Measurements from ENCODE around the gene ARPC1A. TPM values are rescaled to one million over a fixed set of nuclear protein-coding genes. Genes with fewer than 3 reads are reported as not detected.
"Not testable (repeated sequence)": the region's sequence is repeated elsewhere in the genome, so short reads cannot be mapped to it uniquely, and the experiment has no call there.

The ARPC1A gene
- total RNA-seq, 3 donors from 2014 or later, result 81.5 to 85.5 (median 81.9) TPM

DNA sequence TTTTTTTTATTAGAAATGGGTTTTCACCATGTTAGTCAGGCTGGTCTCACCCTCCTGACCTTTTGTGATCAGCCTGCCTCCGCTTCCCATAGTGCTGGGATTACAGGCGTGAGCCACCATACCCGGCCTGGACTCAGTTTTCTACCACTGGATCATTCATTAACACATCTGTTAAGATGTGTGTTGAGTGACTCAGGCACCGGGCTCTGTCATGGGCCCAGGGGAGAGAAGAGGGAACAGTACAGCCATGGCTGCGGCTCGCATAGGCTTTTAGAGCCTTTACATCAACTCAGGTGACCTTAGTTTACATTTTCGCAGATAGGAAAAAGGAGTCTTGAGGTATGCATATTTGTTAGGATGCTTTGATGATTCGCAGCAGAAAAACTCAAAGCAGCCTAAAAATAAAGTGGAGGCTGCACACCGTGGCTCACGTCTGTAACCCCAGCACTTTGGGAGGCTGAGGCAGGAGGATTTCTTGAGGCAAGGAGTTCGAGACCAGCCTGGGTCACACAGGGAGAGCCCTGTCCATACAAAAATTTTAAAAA, 45.8 kb downstream of the ARPC1A start:
- H3K36me3 Mint-ChIP-seq (ENCODE audit: insufficient read depth), result peaks cover 3% of the 10 kb centered on the region
- no peaks in the 10 kb centered on the region for H3K27me3 Mint-ChIP-seq (ENCODE audit: low read depth)

DNA sequence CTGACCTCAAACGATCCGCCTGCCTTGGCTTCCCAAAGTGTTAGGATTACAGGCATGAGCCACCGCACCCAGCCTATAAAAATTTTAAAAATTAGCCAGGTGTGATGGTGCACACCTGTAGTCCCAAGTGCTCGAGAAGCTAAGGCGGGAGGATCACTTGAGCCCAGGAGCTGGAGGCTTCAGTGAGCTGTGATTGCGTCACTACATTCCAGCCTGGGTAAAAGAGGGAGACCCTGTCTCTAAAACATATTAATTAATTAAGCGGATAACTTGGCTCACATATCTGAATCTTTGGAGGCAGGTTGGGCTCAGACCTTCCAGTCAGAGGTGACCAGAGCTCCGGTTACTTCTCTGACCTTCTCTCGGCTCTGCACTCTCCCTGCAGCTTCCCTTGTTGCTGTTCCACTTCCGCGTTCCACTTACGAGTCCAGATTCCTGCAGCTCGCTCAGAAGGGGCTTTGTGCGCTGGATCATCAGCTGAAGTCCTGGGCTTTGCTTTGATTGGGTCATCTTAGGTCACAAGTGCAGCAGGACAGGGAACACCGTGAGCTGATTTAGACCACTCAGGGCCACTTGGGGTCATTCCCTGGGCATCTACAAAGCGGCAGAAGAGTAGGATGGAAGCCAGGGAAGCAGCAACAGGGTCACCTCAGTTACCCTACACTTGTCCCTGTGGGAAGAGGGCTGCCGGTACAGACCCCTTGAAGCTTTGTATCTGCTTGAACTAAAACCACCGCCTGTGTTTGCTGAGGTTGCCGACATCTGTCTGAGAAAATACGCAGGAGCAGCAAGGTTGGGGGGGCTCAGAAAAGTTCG, 46.8 kb downstream of the ARPC1A start:
- DNase-seq, result no peak
- H3K4me3 Mint-ChIP-seq, result peak overlapping the region; percentile 82
- H3K36me3 Mint-ChIP-seq (ENCODE audit: insufficient read depth), result no peaks in the 10 kb centered on the region
- no peak for ATAC-seq
- H3K4me1 Mint-ChIP-seq (ENCODE audit: low read depth), result peaks cover 16% of the 10 kb centered on the region
- H3K27me3 Mint-ChIP-seq (ENCODE audit: low read depth), result no peaks in the 10 kb centered on the region
- no peaks in the 10 kb centered on the region for H3K9me3 Mint-ChIP-seq

More for the DNA sequence above, 45.8 kb downstream of the ARPC1A start:
- DNase-seq (no peak), ATAC-seq (no peak)
- no peaks in the 10 kb centered on the region for H3K9me3 Mint-ChIP-seq
- H3K4me3 Mint-ChIP-seq, result no peak overlapping the region
- H3K4me1 Mint-ChIP-seq (ENCODE audit: low read depth), result peaks cover 11% of the 10 kb centered on the region

DNA sequence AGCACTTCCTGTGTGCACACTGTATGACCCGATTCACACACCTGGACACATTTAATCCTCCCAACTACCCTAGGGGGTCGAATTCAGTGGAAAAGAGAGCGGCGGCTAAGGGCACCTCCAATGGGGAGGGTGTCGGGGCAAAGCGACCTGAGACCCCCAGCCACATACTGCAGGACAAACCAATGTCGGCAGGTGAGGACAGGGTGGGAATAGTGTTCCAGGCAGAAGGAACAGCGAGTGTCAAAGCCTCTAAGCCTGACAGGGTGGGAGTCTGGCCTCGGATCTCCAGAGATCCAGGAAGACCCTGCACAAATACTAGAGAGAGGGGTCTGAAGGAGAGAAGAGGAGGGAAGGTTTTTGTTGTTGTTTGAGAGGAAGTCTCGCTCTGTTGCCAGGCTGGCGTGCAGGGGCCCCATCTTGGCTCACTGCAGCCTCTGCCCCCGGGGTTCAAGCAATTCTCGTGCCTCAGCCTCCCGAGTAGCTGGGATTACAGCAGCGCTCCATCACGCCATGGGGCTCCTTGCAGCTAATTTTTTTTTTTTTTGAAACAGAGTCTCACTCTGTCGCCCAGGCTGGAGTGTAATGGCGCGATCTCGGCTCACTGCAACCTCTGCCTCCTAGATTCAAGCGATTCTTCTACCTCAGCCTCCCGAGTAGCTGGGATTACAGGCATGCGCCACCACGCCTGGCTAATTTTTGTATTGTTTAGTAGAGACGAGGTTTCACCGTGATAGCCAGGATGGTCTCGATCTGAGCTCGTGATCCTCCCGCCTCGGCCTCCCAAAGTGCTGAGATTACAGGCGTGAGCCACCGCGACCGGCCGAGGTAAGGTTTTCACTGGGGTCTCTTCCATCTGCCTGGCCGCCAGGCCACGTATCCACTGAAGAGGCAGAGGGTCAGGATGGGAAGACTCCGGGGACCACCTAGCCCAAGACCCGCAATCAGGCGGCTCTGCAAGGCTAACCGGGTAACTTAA, 47.7 kb downstream of the ARPC1A start:
- no peaks in the 10 kb centered on the region for H3K9me3 Mint-ChIP-seq
- DNase-seq, result no peak
- no peak for ATAC-seq
- H3K27me3 Mint-ChIP-seq (ENCODE audit: low read depth), result no peaks in the 10 kb centered on the region
- peaks cover 3% of the 10 kb centered on the region for H3K36me3 Mint-ChIP-seq (ENCODE audit: insufficient read depth)
- H3K4me1 Mint-ChIP-seq (ENCODE audit: low read depth), result peaks cover 22% of the 10 kb centered on the region
- peak overlapping the region; percentile 82 for H3K4me3 Mint-ChIP-seq

DNA sequence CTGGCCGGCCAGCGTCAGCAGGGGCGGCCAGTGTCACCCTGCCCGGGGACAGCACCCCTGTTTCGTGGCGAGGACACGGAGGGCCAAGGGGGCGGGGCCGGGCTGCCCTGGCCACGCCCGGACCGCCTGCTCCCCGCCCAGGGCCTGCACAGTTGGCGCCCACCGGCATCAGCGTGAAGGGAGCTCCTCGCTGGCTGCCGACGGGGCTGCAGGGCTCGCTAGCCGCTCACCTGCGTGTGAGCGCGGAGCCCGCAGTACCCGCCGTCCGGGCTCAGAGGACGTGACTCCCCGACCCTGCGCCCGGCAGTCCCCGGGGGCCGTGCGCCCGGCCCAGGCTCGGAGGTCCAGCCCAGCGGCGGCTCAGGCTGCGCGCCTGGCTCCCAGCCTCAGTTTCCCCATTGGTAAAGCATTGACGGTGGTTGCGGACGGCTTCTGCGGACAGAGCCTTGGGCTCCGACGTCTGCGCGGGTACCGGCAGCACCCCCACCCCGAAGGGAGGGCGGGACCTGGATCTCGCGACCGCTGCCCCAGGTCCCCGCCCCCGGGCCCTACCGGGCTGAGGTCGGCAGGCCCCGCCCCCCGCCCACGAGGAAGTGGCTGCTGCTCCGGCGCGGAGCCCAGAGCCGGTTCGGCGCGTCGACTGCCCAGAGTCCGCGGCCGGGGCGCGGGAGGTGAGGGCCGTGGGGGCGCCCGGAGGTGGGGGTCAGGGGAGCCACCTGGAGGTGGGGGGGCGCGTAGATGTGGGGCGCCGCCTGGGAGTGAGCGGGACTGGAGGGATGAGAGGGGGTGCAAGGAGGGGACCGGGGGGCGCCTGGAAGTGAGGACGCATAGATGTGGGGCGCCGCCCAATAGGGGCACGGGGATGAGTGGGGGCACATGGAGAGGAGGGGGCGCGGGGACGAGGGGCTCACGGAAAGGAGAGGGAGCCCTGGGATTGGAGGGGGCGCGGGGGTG, 48.7 kb downstream of the ARPC1A start, which contains the start of gene ARPC1B:
Gene ARPC1B, plus strand, starts transcription at position 620 of the 954 bp plus-strand sequence. CDS start 10,985 bp downstream, outside the sequence.
- peak; percentile 82 for DNase-seq
- H3K4me3 Mint-ChIP-seq, result peak within 1 kb of the TSS; percentile 82
- H3K4me1 Mint-ChIP-seq (ENCODE audit: low read depth), result peaks cover 29% of the 10 kb centered on the region
- no peaks in the 10 kb centered on the region for H3K9me3 Mint-ChIP-seq
- peak; percentile 80 to 84 for ATAC-seq
- no peaks in the 10 kb centered on the region for H3K27me3 Mint-ChIP-seq (ENCODE audit: low read depth)
- H3K36me3 Mint-ChIP-seq (ENCODE audit: insufficient read depth), result peaks cover 7% of the 10 kb centered on the region

DNA sequence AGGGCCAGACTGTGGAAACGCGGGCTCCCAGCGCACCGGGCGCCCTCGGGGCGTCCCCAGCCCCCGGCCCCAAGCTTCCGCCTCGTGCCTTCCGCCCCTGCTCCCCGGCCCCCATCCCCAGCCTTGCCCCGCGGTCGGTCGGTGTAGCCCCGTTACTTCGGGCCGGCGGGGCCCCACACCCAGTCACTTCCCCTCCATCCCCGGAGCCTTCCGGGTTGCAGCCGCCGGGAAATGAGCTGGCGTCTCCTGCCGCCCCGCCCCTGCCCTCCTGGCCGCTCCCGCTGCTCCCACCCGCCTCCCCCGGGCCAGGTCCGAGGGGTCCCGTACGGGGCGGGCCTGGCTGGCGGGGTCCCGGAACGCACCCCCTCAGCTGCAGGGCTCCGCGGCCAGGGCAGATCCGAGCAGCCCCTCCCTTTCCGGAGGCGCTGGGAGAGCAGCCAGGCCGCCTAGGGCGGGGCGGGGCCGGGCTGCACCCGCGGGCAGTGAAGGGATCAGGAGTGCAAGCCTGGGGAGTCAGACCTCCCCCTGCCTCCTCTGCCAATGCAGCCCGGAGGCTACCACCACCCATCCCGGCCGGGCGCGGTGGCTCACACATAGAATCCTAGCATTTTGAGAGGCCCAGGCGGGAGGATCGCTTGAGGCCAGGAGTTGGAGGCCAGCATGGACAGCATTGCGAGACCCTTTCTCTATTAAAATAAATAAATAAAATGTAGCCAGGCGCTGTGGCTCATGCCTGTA, 49.5 kb downstream of the ARPC1A start:
- Mint-ChIP-seq H3K4me1 (ENCODE audit: low read depth) (peaks cover 38% of the 10 kb centered on the region), H3K4me3 (peak overlapping the region; percentile 78), H3K27me3 (ENCODE audit: low read depth) (no peaks in the 10 kb centered on the region), H3K9me3 (no peaks in the 10 kb centered on the region), H3K36me3 (ENCODE audit: insufficient read depth) (peaks cover 7% of the 10 kb centered on the region)
- ATAC-seq, result peak; percentile 53 to 55
- peak; percentile 44 for DNase-seq

DNA sequence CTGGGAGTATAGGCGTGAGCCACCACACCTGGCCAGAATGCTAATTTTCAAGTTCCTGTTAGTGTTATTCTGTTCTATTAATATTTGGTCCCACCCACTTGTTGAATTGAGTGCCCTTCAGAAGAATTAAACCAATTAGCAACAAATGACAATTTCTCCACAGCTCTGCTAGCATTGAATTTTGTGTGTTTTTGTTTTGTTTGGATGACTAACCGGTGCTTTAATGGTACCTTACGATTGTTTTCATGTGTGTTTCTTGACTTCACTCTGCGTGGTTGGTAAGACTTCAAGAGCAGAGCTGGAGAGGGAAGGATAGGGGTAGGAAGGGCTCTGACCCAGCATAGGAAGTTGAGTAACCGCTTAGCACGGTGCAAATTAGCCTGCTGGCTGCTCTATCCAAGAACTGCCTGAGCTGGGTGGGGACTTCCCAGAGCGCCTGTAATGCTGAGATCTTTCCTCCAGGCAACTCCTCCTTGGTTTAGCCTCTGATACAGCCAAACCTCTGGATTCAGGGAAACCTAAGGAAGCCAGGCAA, 53.4 kb downstream of the ARPC1A start:
- H3K4me3 Mint-ChIP-seq, result peak overlapping the region; percentile 77
- peak; percentile 11 to 13 for ATAC-seq
- H3K27me3 Mint-ChIP-seq (ENCODE audit: low read depth), result no peaks in the 10 kb centered on the region
- peaks cover 12% of the 10 kb centered on the region for H3K36me3 Mint-ChIP-seq (ENCODE audit: insufficient read depth)
- peaks cover 58% of the 10 kb centered on the region for H3K4me1 Mint-ChIP-seq (ENCODE audit: low read depth)
- no peaks in the 10 kb centered on the region for H3K9me3 Mint-ChIP-seq
- DNase-seq, result peak; percentile 44

DNA sequence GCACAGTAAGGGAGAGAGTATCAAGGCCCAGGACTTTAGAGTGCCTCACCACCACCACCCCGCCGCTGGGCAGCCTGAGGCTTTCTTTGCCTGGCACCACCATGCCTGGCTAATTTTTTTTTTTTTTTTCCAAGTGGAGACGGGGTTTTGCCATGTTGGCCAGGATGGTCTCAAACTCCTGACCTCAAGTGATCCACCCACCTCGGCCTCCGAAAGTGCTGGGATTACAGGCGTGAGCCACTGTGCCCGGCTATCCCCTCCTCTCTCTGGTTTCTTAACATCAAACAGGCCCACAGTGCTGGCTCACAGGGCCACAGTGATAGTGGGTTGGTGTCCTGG, 54.0 kb downstream of the ARPC1A start:
- not testable (repeated sequence) for H3K27me3 Mint-ChIP-seq (ENCODE audit: low read depth); DNase-seq; H3K9me3 Mint-ChIP-seq
- Mint-ChIP-seq H3K4me1 (ENCODE audit: low read depth) (peaks cover 63% of the 10 kb centered on the region), H3K36me3 (ENCODE audit: insufficient read depth) (peaks cover 12% of the 10 kb centered on the region), H3K4me3 (peak overlapping the region; percentile 77)
- peak in 1 of 2 donors; percentile 3 for ATAC-seq

DNA sequence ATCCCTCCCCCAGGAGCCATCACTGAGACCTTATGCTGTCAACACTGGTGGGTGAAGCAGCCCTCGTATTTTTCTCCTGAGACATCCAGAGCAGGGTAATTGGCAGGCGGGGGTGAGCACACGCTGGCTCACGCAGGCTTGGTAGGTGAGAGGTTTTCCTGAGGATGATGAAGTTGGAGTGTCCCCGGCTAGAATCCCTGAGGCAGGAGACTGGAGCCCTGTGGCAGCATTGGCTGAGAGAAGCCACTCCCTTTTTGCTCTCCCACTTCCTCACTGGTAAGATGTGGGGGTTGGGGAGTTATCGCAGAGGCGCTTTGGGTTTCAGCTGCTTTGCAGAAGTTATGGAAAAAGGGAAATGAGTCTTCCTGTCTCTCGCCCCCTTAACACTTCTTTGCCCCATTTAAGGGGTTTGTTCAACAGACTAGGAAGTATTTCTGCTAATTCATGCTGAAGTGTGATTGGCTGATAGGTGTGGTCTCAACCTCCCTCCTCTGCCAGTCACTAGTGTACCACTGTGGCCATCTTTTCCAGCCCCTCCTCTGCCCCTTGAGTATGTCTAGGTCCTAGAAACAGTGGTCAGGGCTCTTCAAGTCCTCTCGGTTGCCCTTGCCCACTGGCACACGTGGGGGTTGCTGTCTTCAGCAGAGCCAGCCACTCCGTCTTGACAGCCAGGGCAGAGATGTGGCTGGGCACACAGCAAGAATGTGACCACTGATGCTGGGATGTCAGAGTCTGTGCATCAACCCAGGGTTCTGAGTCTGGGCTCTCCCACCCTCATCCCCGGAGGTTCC, 54.5 kb downstream of the ARPC1A start:
- no peaks in the 10 kb centered on the region for H3K27me3 Mint-ChIP-seq (ENCODE audit: low read depth)
- H3K4me1 Mint-ChIP-seq (ENCODE audit: low read depth), result peaks cover 63% of the 10 kb centered on the region
- no peaks in the 10 kb centered on the region for H3K9me3 Mint-ChIP-seq
- ATAC-seq, result peak; percentile 20 to 23
- peaks cover 12% of the 10 kb centered on the region for H3K36me3 Mint-ChIP-seq (ENCODE audit: insufficient read depth)
- peak overlapping the region; percentile 77 for H3K4me3 Mint-ChIP-seq
- DNase-seq, result peak; percentile 13

DNA sequence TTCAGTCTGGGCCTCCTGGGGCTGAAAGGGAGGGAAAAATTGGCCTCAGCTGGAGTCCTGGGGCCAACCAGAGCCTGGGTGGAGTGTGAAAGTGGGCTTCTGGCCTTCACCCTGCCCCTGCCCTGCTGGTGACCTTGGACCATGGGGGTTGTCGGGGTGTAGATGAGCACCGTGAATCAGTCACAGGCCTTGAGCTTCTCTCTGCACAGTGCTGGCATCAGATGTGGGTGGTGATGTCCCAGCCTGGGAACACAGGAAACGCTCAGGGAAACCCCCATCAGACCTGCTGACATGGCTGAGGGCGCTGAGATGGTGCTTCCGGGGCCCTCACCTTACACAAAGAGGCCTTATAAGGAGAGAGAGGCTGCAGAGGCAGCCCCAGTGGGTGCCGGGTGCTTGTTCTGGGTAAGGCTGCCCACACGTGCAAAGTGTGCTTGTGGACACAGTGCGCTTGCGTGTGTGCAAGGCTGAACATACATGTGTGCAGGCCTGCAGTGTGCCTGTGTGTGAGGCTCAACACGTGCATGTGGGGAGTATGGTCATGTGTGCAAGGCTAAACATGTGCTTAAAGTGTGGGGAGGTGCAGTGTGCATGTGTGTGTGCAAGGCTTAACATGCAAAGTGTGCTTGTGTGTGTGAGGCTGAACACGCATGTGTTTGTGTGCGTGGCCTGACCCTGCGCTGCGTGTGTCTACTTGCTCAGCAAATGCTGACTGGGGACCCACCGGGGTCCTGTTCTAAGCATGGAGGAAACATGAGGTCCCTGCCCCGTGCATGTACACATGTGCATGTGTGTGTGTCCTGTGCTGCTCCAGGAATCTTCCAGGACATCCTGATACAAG, 55.3 kb downstream of the ARPC1A start:
- Mint-ChIP-seq H3K9me3 (no peaks in the 10 kb centered on the region), H3K4me1 (ENCODE audit: low read depth) (peaks cover 61% of the 10 kb centered on the region), H3K27me3 (ENCODE audit: low read depth) (no peaks in the 10 kb centered on the region), H3K36me3 (ENCODE audit: insufficient read depth) (peaks cover 12% of the 10 kb centered on the region), H3K4me3 (peak overlapping the region; percentile 77)
- peak; percentile 90 to 92 for ATAC-seq
- peak; percentile 84 for DNase-seq

DNA sequence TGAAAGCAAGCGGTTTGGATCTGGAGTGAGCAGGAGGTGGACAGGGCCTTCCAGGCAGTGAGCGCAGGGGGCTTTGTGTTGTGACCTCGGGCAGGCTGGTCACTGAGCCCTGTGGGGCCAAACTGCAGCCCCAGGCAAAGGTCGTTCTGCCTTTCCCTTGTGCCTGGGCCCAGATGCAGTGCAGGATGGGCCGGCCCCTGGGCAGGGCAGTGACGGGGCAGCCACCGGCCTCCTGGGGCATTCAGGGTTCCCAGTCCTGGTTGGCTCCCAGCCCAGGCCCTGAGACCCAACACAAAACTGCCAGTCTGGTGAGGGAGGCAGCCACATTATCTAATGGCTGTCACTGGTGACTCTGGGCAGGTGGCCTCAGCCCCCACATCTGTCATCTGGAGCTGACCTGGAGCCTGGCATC, 56.0 kb downstream of the ARPC1A start:
- no peak overlapping the region for H3K4me3 Mint-ChIP-seq
- no peaks in the 10 kb centered on the region for H3K9me3 Mint-ChIP-seq

DNA sequence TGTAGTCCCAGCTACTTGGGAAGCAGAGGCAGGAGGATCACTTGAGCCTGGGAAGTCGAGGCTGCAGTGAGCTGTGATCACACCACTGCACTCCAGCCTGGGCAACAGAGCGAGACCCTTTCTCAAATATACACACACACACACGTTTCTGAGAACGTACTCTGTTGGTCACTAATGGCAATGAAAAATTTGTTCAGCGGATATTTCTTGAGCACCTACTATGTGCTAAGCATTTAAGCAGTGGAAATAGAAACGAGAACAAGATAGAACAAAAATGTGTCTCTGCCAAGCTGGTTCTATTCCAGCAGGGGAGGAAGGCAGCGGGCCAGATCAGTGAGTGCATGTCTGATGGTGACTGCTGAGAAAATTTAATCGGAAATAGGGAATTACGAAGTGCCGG, 57.5 kb downstream of the ARPC1A start:
- H3K36me3 Mint-ChIP-seq (ENCODE audit: insufficient read depth), result peaks cover 10% of the 10 kb centered on the region
- no peaks in the 10 kb centered on the region for H3K9me3 Mint-ChIP-seq
- DNase-seq (no peak), ATAC-seq (no peak)
- no peak overlapping the region for H3K4me3 Mint-ChIP-seq
- H3K27me3 Mint-ChIP-seq (ENCODE audit: low read depth), result no peaks in the 10 kb centered on the region
- peaks cover 46% of the 10 kb centered on the region for H3K4me1 Mint-ChIP-seq (ENCODE audit: low read depth)

More for the DNA sequence above, 56.0 kb downstream of the ARPC1A start:
- Mint-ChIP-seq H3K4me1 (ENCODE audit: low read depth) (peaks cover 55% of the 10 kb centered on the region), H3K36me3 (ENCODE audit: insufficient read depth) (peaks cover 12% of the 10 kb centered on the region), H3K27me3 (ENCODE audit: low read depth) (no peaks in the 10 kb centered on the region)
- ATAC-seq (no peak), DNase-seq (no peak)

All from activated T-cell treated with anti-CD3 and anti-CD28 coated beads, Interleukin-2, amount 50 U/mL, for 4 hours (primary cell).